Panc1 (cell line): ENCODE results near the gene MALSU1.

Experiments used
- POLR2AphosphoS5 ChIP-seq: IDR thresholded peaks from 2 replicates; pipeline ENCODE4 v1.6.1; 2012; ENCODE audit warnings: mild to moderate bottlenecking, low read depth, low read length, moderate library complexity
- REST ChIP-seq, 2 experiments: IDR thresholded peaks; 2 replicates each; pipeline ENCODE4 v1.6.1; 2011 to 2012; ENCODE audit warnings: low read depth in 2 of 2, control low read depth in 1 of 2, low read length in 1 of 2, mild to moderate bottlenecking in 1 of 2, moderate library complexity in 1 of 2; ENCODE audit not compliant: insufficient read depth in 1 of 2
- SIN3A ChIP-seq: IDR thresholded peaks from 2 replicates; pipeline ENCODE4 v1.6.1; 2012; ENCODE audit warnings: low read depth, mild to moderate bottlenecking, low read length, moderate library complexity, borderline replicate concordance; ENCODE audit not compliant: insufficient read depth
- TCF7L2 ChIP-seq: IDR thresholded peaks from 2 replicates; pipeline ENCODE4 v1.6.1; 2011; ENCODE audit warnings: mild to moderate bottlenecking, low read depth, low read length, inconsistent platforms
- TF ChIP-seq, protein P1 (sequence below): fragments of 450-650 bp; IDR thresholded peaks from 2 replicates; pipeline ENCODE4 v1.5.1; 2017; ENCODE audit warnings: mild to moderate bottlenecking

DNA sequence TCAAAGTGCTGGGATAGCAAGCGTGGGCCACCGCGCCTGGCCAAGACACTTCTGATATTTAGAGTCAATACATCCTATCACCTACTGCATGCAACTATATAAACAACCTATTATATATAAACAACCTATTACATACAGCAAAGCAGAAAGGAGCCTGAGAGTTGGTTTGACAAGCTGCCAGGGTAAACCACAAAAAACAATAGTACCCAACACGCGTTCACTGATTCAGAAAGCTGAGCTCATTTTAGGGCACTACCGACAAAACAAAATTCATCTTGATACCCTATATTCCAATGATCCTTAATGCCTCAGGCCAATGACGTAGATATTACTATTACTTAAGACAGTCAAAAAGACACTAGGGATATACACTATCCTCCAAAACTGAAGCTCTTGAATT is 16.2 kb downstream of the MALSU1 start:
- TF ChIP-seq, protein P1, sequence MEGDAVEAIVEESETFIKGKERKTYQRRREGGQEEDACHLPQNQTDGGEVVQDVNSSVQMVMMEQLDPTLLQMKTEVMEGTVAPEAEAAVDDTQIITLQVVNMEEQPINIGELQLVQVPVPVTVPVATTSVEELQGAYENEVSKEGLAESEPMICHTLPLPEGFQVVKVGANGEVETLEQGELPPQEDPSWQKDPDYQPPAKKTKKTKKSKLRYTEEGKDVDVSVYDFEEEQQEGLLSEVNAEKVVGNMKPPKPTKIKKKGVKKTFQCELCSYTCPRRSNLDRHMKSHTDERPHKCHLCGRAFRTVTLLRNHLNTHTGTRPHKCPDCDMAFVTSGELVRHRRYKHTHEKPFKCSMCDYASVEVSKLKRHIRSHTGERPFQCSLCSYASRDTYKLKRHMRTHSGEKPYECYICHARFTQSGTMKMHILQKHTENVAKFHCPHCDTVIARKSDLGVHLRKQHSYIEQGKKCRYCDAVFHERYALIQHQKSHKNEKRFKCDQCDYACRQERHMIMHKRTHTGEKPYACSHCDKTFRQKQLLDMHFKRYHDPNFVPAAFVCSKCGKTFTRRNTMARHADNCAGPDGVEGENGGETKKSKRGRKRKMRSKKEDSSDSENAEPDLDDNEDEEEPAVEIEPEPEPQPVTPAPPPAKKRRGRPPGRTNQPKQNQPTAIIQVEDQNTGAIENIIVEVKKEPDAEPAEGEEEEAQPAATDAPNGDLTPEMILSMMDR = no peak
- TF ChIP-seq REST (IDR thresholded peaks at IDR 0.05; ENCODE audit: insufficient read depth in 1 of 2, low read depth in 2 of 2, low read length in 1 of 2) (no peak), SIN3A (no peak), TCF7L2 (no peak), POLR2AphosphoS5 (no peak)
